K562 (cell line): ENCODE measurements around the gene KRT8. TPM values are rescaled to one million over a fixed set of nuclear protein-coding genes. Genes with fewer than 3 reads are reported as not detected.

Source experiments
- ATAC-seq: fragments of 200-7000 bp; cut with Tn5 transposase; 3 replicates; pipeline ENCODE4 v1.9.1; 2020; ENCODE audit warnings: moderate library complexity
- BruUV-seq: library from RNA; stranded (reverse); fragments of 400-500 nt; replicated peaks from 2 replicates; lab custom pipeline; 2021; lab: Mats Ljungman, UMichigan
- CTCF ChIA-PET: fragments of 300-600 bp; formaldehyde crosslinking; extraction: SDS; loops from one replicate; lab custom pipeline; 2021; ENCODE audit warnings: low intra/inter-chr PET ratio; lab: Yijun Ruan, JAX
- POLR2A ChIA-PET: fragments of 300-600, 350-650 bp; sonication (Branson Sonifier 250); formaldehyde crosslinking; extraction: SDS; loops from one replicate; lab custom pipeline; 2021; ENCODE audit warnings: antibody characterized with exemption, inconsistent platforms; lab: Yijun Ruan, JAX
- DNase-seq, 4 experiments: peaks; one replicate each; pipeline versions ENCODE4 v3.0.0 to v3.0.0-alpha.2; 2011 to 2018; ENCODE audit warnings: low spot score in 3 of 4, mixed read lengths in 3 of 4; ENCODE audit errors: extremely low read depth in 1 of 4
- FAIRE-seq: peaks from 2 replicates; lab custom pipeline; 2011; peaks lifted over from hg19 to GRCh38; lab: Jason Lieb, UNC
- H2AFZ ChIP-seq: 2 replicates; pipeline ENCODE4 v1.6.0; 2011; ENCODE audit warnings: low read depth, low read length, control low read depth, inconsistent platforms
- H3K27ac ChIP-seq: fragments of 200-600 bp; 3 replicates; pipeline ENCODE4 v1.8.0; 2011; ENCODE audit warnings: low read depth, mild to moderate bottlenecking, control low read depth, inconsistent platforms, low read length, moderate library complexity, mixed read lengths; ENCODE audit errors: extremely low read depth
- H3K27me3 ChIP-seq, 2 experiments: fragments of 300-600 bp in 1 of 2; 2 replicates in 1 of 2; 3 replicates in 1 of 2; pipeline versions ENCODE4 v1.6.0 to v1.8.0; 2011; ENCODE audit warnings: inconsistent platforms in 2 of 2, low read length in 2 of 2, mild to moderate bottlenecking in 1 of 2, mixed read lengths in 1 of 2, moderate library complexity in 1 of 2; ENCODE audit not compliant: control insufficient read depth in 2 of 2, insufficient read depth in 2 of 2
- H3K36me3 ChIP-seq: fragments of 300-600 bp; 3 replicates; pipeline ENCODE4 v1.8.0; 2011; ENCODE audit warnings: mild to moderate bottlenecking, low read length, inconsistent platforms; ENCODE audit not compliant: control insufficient read depth, insufficient read depth
- H3K4me1 ChIP-seq, 2 experiments: fragments of 200-600 bp in 1 of 2; replicated peaks in 1 of 2; 2 replicates in 1 of 2; 3 replicates in 1 of 2; pipeline versions ENCODE4 v1.5.1 to v1.8.0; 2011; ENCODE audit warnings: inconsistent platforms in 2 of 2, low read length in 2 of 2, mild to moderate bottlenecking in 1 of 2, mixed read lengths in 1 of 2, moderate library complexity in 1 of 2; ENCODE audit not compliant: control insufficient read depth in 2 of 2, insufficient read depth in 2 of 2
- H3K4me2 ChIP-seq: 2 replicates; pipeline ENCODE4 v1.6.1; 2011; ENCODE audit warnings: low read length, control low read depth, inconsistent platforms, mixed read lengths; ENCODE audit not compliant: insufficient read depth
- H3K4me3 ChIP-seq: fragments of 200-600 bp; sonication (generic), shearing (Covaris generic); 2 replicates; pipeline ENCODE4 v1.5.1; 2016; ENCODE audit warnings: control low read depth, inconsistent platforms
- H3K79me2 ChIP-seq: fragments of 200-600 bp; 3 replicates; pipeline ENCODE4 v1.8.0; 2011; ENCODE audit warnings: low read length, inconsistent platforms; ENCODE audit not compliant: control insufficient read depth, insufficient read depth
- H3K9ac ChIP-seq, 2 experiments: 2 replicates each; pipeline versions ENCODE4 v1.6.0 to v1.6.1; 2011; ENCODE audit warnings: low read depth in 2 of 2, low read length in 2 of 2, control low read depth in 1 of 2, inconsistent platforms in 1 of 2, mild to moderate bottlenecking in 1 of 2, mixed read lengths in 1 of 2; ENCODE audit not compliant: insufficient read depth in 1 of 2
- H3K9me1 ChIP-seq: one replicate; pipeline ENCODE4 v1.6.0; 2011; ENCODE audit warnings: inconsistent platforms, mild to moderate bottlenecking, low read length, moderate library complexity; ENCODE audit not compliant: control insufficient read depth, insufficient read depth
- H3K9me3 ChIP-seq: replicated peaks from 2 replicates; pipeline ENCODE4 v1.5.1; 2011; ENCODE audit warnings: low read depth, low read length, inconsistent platforms; ENCODE audit not compliant: control insufficient read depth, insufficient read depth
- H4K20me1 ChIP-seq: replicated peaks from 2 replicates; pipeline ENCODE4 v1.6.1; 2011; ENCODE audit warnings: low read length, inconsistent platforms, mixed read lengths; ENCODE audit not compliant: control insufficient read depth, insufficient read depth
- ESRRB ChIP-seq: fragments of 250-450 bp; sonication (Bioruptor Pico); IDR thresholded peaks from 2 replicates; pipeline ENCODE4 v1.5.0; 2020; ENCODE audit warnings: mild to moderate bottlenecking, moderate library complexity, borderline replicate concordance
- RBM34 ChIP-seq: fragments of 200-400 bp; formaldehyde crosslinking; IDR thresholded peaks from 2 replicates; pipeline ENCODE4 v1.6.1; 2018; ENCODE audit warnings: low read length, borderline replicate concordance; ENCODE audit not compliant: insufficient read depth
- SP2 ChIP-seq: IDR thresholded peaks from 2 replicates; pipeline ENCODE4 v1.6.1; 2011; ENCODE audit warnings: mild to moderate bottlenecking, low read depth, low read length, moderate library complexity; ENCODE audit not compliant: poor library complexity, severe bottlenecking; ENCODE audit errors: extremely low read depth
- SPI1 ChIP-seq: IDR thresholded peaks from 2 replicates; pipeline ENCODE4 v1.6.1; 2011; ENCODE audit warnings: low read depth, low read length, control low read depth, borderline replicate concordance
- XRCC5 ChIP-seq: fragments of 200-400 bp; formaldehyde crosslinking; IDR thresholded peaks from 2 replicates; pipeline ENCODE4 v1.6.1; 2017; ENCODE audit warnings: low read depth, mild to moderate bottlenecking, low read length
- ZNF224 ChIP-seq: sonication (generic); formaldehyde crosslinking; IDR thresholded peaks from 2 replicates; pipeline ENCODE4 v1.8.0; 2022; ENCODE audit warnings: mild to moderate bottlenecking, missing genetic modification reagents
- ZNF561 ChIP-seq: fragments of 450-650 bp; formaldehyde crosslinking; conservative IDR thresholded peaks from 2 replicates; pipeline ENCODE4 v1.4.0; 2020; ENCODE audit warnings: mild to moderate bottlenecking, moderate library complexity
- ZNF766 ChIP-seq: fragments of 200-800 bp; sonication (Bioruptor generic); conservative IDR thresholded peaks from 2 replicates; pipeline ENCODE4 v1.6.1; 2016; ENCODE audit warnings: missing genetic modification characterization, missing compliant biosample characterization
- WGBS: fragments of 100-300 bp; shearing (Covaris generic); methylation state at CpG from one replicate; pipeline ENCODE4 v1.1.6; 2016; ENCODE audit warnings: low coverage, mixed read lengths; ENCODE audit not compliant: insufficient coverage; ENCODE audit errors: missing lambda C conversion rate; 5-methylcytosine and 5-hydroxymethylcytosine counted together
- in situ Hi-C: fragments of 300-500 bp; cut with MboI; formaldehyde crosslinking; loops from 4 replicates; pipeline ENCODE4 v1.15.0; 2018; ENCODE audit warnings: inconsistent platforms, mixed read lengths
- intact Hi-C: fragments of 100-400 bp; cut with micrococcal nuclease; formaldehyde crosslinking; loops from 2 replicates; pipeline ENCODE4 v1.14.2; 2022
- polyA plus RNA-seq, 8 experiments: library from polyadenylated mRNA; depleted of rRNA in 4 of 8; stranded (reverse) in 5 of 8; unstranded in 3 of 8; fragments of >200 nt; fragmentation: Nextera tagmentation in 2 of 8; fragmentation: Illumina TruSeq in 1 of 8; extraction: Ambion mirVana in 2 of 8; extraction: Trizol in 1 of 8; gene quantifications; 2 replicates each; pipeline versions ENCODE4 v1.2.1 to v1.2.3, GENCODE V29; 2011 to 2014; ENCODE audit warnings: inconsistent platforms in 1 of 8, missing spikeins in 1 of 8
- total RNA-seq, 7 experiments: library from RNA; depleted of rRNA in 6 of 7; stranded (reverse); fragments of >200 nt in 6 of 7; fragmentation: Illumina TruSeq in 2 of 7; extraction: Trizol in 2 of 7; gene quantifications; 2 replicates each; pipeline versions ENCODE4 v1.2.1 to v1.2.3, GENCODE V29; 2011 to 2021; ENCODE audit warnings: low replicate concordance in 1 of 7
- TF ChIP-seq, protein P1 (sequence below): fragments of 250-450 bp; sonication (Bioruptor Pico); IDR thresholded peaks from 2 replicates; pipeline ENCODE4 v1.5.1; 2021; ENCODE audit warnings: mild to moderate bottlenecking
- TF ChIP-seq, protein P2 (sequence below): IDR thresholded peaks from 2 replicates; pipeline ENCODE4 v1.6.1; 2012; ENCODE audit warnings: low read depth, low read length, improper control_type of control experiment, borderline replicate concordance
- TF ChIP-seq, protein P3 (sequence below): sonication (generic); formaldehyde crosslinking; IDR thresholded peaks from 2 replicates; pipeline ENCODE4 v1.8.0; 2022; ENCODE audit warnings: mild to moderate bottlenecking, missing genetic modification reagents
- TF ChIP-seq, protein P4 (sequence below): sonication (generic); formaldehyde crosslinking; IDR thresholded peaks from 2 replicates; pipeline ENCODE4 v1.8.0; 2022; ENCODE audit warnings: mild to moderate bottlenecking, missing genetic modification reagents

KRT8 gene
- total and polyA plus RNA-seq, 9 of the 15 experiments (the other 6 are each of a cell fraction or from before 2014, with no cell fraction given) = 41.5 to 661 (median 260) TPM

DNA sequence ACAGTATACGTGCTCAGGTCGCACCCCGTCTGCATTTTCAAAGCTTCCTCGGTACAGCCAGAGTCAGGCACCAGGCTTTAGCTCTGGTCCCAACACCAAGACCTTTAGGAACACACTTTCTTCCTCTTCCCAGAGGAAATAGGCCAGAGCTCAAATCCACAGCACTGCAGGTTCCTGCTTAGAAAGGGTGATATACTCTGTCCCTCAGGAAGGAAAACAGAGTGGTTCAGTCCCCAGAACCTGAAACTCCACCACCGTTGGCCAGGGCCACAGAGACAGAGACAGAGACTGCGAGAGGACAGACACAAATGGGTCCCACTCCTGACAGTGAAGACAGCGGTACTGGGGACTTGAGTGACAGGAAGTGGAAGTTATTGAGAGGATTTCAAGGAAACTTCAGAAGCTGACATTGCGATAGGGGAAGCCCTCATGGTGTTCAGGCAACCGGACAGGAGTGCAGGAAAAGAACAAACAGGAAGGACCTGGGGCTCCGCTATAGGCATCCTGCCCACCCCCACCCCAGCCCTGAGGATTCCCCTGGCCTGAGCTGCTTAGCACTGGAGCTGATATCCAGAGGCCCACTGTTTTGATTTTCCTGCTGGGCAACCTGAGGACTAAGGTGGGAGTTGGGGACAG, 5.5 kb upstream of the KRT8 start:
- peak in 1 of 4 experiments; percentile 18 for DNase-seq
- ChIA-PET POLR2A (interaction anchor here (0.6 to 1.2 kb wide), 6 partner anchors 11 to 70 kb away, joined by 3 to 4 read pairs (median 3); no protein-coding TSS in a partner anchor), CTCF (no interaction called here)
- H3K36me3 ChIP-seq = no peaks in the 10 kb centered on the region
- peak overlapping the region; percentile 37; the same call in 2 of the 3 replicates for H3K27ac ChIP-seq
- intact Hi-C loops = no loop called here
- WGBS = 39% methylated on average over 10 of the region's 10 CpGs
- H3K4me1 ChIP-seq = peaks cover 46 to 49% of the 10 kb centered on the region in 2 experiments
- H2AFZ ChIP-seq = peak overlapping the region; percentile 77
- H3K4me3 ChIP-seq = no peak overlapping the region
- H3K79me2 ChIP-seq = peaks cover 3% of the 10 kb centered on the region; the same call in 1 of the 3 replicates
- H3K4me2 ChIP-seq = no peak overlapping the region
- H3K9me1 ChIP-seq = no peaks in the 10 kb centered on the region
- no peaks in the 10 kb centered on the region for H3K27me3 ChIP-seq
- H3K9me3 ChIP-seq = no peaks in the 10 kb centered on the region
- peak overlapping the region in 1 of 2 experiments; percentile 76; a peak in 1 of 4 replicates for H3K9ac ChIP-seq
- BruUV-seq = no TSS peak
- FAIRE-seq = no peak
- H4K20me1 ChIP-seq = no peaks in the 10 kb centered on the region
- in situ Hi-C loops = no loop called here
- ATAC-seq = no peak
- TF ChIP-seq, protein P1, sequence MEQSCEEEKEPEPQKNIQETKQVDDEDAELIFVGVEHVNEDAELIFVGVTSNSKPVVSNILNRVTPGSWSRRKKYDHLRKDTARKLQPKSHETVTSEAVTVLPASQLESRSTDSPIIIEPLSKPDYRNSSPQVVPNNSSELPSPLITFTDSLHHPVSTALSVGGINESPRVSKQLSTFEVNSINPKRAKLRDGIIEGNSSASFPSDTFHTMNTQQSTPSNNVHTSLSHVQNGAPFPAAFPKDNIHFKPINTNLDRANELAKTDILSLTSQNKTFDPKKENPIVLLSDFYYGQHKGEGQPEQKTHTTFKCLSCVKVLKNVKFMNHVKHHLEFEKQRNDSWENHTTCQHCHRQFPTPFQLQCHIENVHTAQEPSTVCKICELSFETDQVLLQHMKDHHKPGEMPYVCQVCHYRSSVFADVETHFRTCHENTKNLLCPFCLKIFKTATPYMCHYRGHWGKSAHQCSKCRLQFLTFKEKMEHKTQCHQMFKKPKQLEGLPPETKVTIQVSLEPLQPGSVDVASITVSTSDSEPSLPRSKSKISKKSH (CRISPR knock-in tag) = no peak
- TF ChIP-seq, protein P2, sequence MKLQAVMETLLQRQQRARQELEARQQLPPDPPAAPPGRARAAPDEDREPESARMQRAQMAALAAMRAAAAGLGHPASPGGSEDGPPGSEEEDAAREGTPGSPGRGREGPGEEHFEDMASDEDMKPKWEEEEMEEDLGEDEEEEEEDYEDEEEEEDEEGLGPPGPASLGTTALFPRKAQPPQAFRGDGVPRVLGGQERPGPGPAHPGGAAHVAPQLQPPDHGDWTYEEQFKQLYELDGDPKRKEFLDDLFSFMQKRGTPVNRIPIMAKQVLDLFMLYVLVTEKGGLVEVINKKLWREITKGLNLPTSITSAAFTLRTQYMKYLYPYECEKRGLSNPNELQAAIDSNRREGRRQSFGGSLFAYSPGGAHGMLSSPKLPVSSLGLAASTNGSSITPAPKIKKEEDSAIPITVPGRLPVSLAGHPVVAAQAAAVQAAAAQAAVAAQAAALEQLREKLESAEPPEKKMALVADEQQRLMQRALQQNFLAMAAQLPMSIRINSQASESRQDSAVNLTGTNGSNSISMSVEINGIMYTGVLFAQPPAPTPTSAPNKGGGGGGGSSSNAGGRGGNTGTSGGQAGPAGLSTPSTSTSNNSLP = no peak
- TF ChIP-seq, protein P3, sequence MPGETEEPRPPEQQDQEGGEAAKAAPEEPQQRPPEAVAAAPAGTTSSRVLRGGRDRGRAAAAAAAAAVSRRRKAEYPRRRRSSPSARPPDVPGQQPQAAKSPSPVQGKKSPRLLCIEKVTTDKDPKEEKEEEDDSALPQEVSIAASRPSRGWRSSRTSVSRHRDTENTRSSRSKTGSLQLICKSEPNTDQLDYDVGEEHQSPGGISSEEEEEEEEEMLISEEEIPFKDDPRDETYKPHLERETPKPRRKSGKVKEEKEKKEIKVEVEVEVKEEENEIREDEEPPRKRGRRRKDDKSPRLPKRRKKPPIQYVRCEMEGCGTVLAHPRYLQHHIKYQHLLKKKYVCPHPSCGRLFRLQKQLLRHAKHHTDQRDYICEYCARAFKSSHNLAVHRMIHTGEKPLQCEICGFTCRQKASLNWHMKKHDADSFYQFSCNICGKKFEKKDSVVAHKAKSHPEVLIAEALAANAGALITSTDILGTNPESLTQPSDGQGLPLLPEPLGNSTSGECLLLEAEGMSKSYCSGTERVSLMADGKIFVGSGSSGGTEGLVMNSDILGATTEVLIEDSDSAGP (CRISPR knock-in tag) = no peak
- no peak for TF ChIP-seq SP2
- TF ChIP-seq ZNF561 (CRISPR knock-in tag) = no peak
- TF ChIP-seq XRCC5 = no peak
- TF ChIP-seq SPI1 = 0 out of 2 replicates have a peak, but pooled peaks have one; percentile 33
- no peak for TF ChIP-seq ZNF224 (CRISPR knock-in tag)
- TF ChIP-seq ESRRB = no peak
- TF ChIP-seq ZNF766 (CRISPR knock-in tag) = no peak
- no peak for TF ChIP-seq RBM34
- TF ChIP-seq, protein P4, sequence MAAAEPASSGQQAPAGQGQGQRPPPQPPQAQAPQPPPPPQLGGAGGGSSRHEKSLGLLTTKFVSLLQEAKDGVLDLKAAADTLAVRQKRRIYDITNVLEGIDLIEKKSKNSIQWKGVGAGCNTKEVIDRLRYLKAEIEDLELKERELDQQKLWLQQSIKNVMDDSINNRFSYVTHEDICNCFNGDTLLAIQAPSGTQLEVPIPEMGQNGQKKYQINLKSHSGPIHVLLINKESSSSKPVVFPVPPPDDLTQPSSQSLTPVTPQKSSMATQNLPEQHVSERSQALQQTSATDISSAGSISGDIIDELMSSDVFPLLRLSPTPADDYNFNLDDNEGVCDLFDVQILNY (CRISPR knock-in tag) = no peak
